Measurements from ENCODE around the gene TACC2.

- TF ChIP-seq CTCF (IDR thresholded peaks at IDR 0.05; ENCODE audit: insufficient read depth, low read length, poor library complexity, severe bottlenecking) = no peak
- no peak for TF ChIP-seq EZH2phosphoT487 (conservative IDR thresholded peaks at IDR 0.05; ENCODE audit: low read length)
These were observed 302.0 kb downstream of the TACC2 start for GRCh38 chr10:122290833-122291532.
